Natural killer cell (primary cell): ENCODE measurements around the gene PCSK9. TPM values are rescaled to one million over a fixed set of nuclear protein-coding genes. Genes with fewer than 3 reads are reported as not detected.

ENCODE experiments used
- ATAC-seq, 3 donors: fragments of 150-1000 bp in 2 of 3; fragments of 200-7000 bp in 1 of 3; cut with Tn5 transposase; 1 replicate in 1 of 3; 2 replicates in 2 of 3; pipeline ENCODE4 v1.10.0; 2021; ENCODE audit warnings: mild to moderate bottlenecking in 2 of 3, moderate library complexity in 2 of 3
- DNase-seq, 2 donors: peaks; one replicate each; pipeline versions ENCODE4 v3.0.0 to v3.0.0-alpha.2; 2013 to 2021; ENCODE audit warnings: mixed read lengths in 1 of 2
- H3K27ac ChIP-seq: one replicate; pipeline ENCODE4 v1.5.1; 2013; ENCODE audit warnings: mild to moderate bottlenecking, low read length
- H3K27me3 ChIP-seq: one replicate; pipeline ENCODE4 v1.6.1; 2013; ENCODE audit warnings: low read length; ENCODE audit not compliant: control insufficient read depth, insufficient read depth
- H3K36me3 ChIP-seq: one replicate; pipeline ENCODE4 v1.6.1; 2013; ENCODE audit warnings: low read length; ENCODE audit not compliant: control insufficient read depth, insufficient read depth
- H3K4me1 ChIP-seq: one replicate; pipeline ENCODE4 v1.6.1; 2013; ENCODE audit warnings: low read length; ENCODE audit not compliant: control insufficient read depth, insufficient read depth
- H3K4me3 ChIP-seq: one replicate; pipeline ENCODE4 v1.5.1; 2013; ENCODE audit warnings: low read length
- H3K9me3 ChIP-seq: one replicate; pipeline ENCODE4 v1.6.1; 2013; ENCODE audit warnings: low read length; ENCODE audit not compliant: control insufficient read depth, insufficient read depth
- H3K27ac Mint-ChIP-seq, 2 donors: one replicate each; pipeline ENCODE4 v1.8.0; 2022; ENCODE audit warnings: mild to moderate bottlenecking in 2 of 2, mixed read lengths in 2 of 2, moderate library complexity in 1 of 2
- H3K27me3 Mint-ChIP-seq, 2 donors: one replicate each; pipeline ENCODE4 v1.8.0; 2022; ENCODE audit warnings: low read depth in 2 of 2, mixed read lengths in 2 of 2
- H3K36me3 Mint-ChIP-seq: one replicate; pipeline ENCODE4 v1.8.0; 2022; ENCODE audit warnings: mixed read lengths
- H3K4me1 Mint-ChIP-seq, 2 donors: one replicate each; pipeline ENCODE4 v1.8.0; 2022; ENCODE audit warnings: mixed read lengths in 2 of 2
- H3K4me3 Mint-ChIP-seq: one replicate; pipeline ENCODE4 v1.8.0; 2022; ENCODE audit warnings: mild to moderate bottlenecking, moderate library complexity, mixed read lengths
- H3K9me3 Mint-ChIP-seq, 2 donors: one replicate each; pipeline ENCODE4 v1.8.0; 2022; ENCODE audit warnings: mixed read lengths in 2 of 2
- CTCF ChIP-seq: fragments of 200-600 bp; IDR thresholded peaks from one replicate; pipeline ENCODE4 v1.8.0; 2022; ENCODE audit warnings: antibody characterized with exemption
- WGBS: methylation state at CpG from one replicate; pipeline ENCODE4 v1.1.7; 2013; ENCODE audit warnings: missing lambda C conversion rate; ENCODE audit not compliant: insufficient coverage; 5-methylcytosine and 5-hydroxymethylcytosine counted together
- intact Hi-C: fragments of 100-400 bp; cut with micrococcal nuclease; formaldehyde crosslinking; loops from one replicate; pipeline ENCODE4 v1.14.2; 2022
- total RNA-seq, 4 donors: library from RNA; stranded (reverse); fragments of 120-200 nt in 1 of 4; gene quantifications; one replicate each; pipeline versions ENCODE4 v1.2.3 to v1.2.4, GENCODE V29; 2013 to 2022

Gene PCSK9
- total RNA-seq, 3 donors from 2014 or later (not counting 1 experiment from before 2014, with no cell fraction given), result not detected

DNA sequence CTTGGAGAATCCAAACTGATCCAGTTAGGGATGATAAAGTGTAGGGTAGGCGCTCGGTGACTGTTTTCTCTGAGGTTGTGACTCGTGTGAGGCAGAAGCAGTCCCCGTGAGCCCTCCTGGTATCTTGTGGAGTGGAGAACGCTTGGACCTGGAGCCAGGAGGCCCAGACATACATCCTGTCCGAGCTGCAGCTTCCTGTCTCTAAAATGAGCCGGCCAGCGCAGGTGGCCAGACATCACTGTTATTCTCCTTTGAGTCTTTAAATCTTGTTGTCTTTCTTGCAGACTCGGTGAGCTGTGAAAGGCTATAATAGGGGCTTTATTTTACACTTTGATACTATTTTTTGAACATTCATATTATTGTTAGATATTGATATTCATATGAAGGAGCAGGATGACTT lies 12.3 kb downstream of the PCSK9 start:
- Mint-ChIP-seq H3K36me3 (no peaks in the 10 kb centered on the region), H3K4me1 (no peaks in the 10 kb centered on the region), H3K9me3 (no peaks in the 10 kb centered on the region), H3K4me3 (no peak overlapping the region), H3K27me3 (no peaks in the 10 kb centered on the region), H3K27ac (no peak overlapping the region)
- H3K9me3 ChIP-seq, result no peaks in the 10 kb centered on the region
- no peaks in the 10 kb centered on the region for H3K27me3 ChIP-seq
- no peak for DNase-seq
- ATAC-seq, result no peak
- no peaks in the 10 kb centered on the region for H3K36me3 ChIP-seq
- intact Hi-C loops, result no loop called here
- WGBS, result 63% methylated on average over 8 of the region's 9 CpGs
- H3K4me3 ChIP-seq, result no peak overlapping the region
- H3K4me1 ChIP-seq, result no peaks in the 10 kb centered on the region
- no peak overlapping the region for H3K27ac ChIP-seq
- no peak for TF ChIP-seq CTCF

- Mint-ChIP-seq H3K27me3 (no peaks in the 10 kb centered on the region), H3K9me3 (no peaks in the 10 kb centered on the region), H3K4me3 (no peak overlapping the region), H3K36me3 (no peaks in the 10 kb centered on the region), H3K27ac (no peak overlapping the region), H3K4me1 (no peaks in the 10 kb centered on the region)
- H3K9me3 ChIP-seq, result no peaks in the 10 kb centered on the region
- H3K4me1 ChIP-seq, result no peaks in the 10 kb centered on the region
- TF ChIP-seq CTCF, result no peak
- no peaks in the 10 kb centered on the region for H3K27me3 ChIP-seq
- no peak overlapping the region for H3K27ac ChIP-seq
- no peak overlapping the region for H3K4me3 ChIP-seq
- no peaks in the 10 kb centered on the region for H3K36me3 ChIP-seq
- 93% methylated on average over 26 of the region's 29 CpGs for WGBS
- DNase-seq, result no peak
- no peak for ATAC-seq
- intact Hi-C loops, result no loop called here
Measured at GRCh38 chr1:55052221-55053142, 13.1 kb downstream of the PCSK9 start.

DNA sequence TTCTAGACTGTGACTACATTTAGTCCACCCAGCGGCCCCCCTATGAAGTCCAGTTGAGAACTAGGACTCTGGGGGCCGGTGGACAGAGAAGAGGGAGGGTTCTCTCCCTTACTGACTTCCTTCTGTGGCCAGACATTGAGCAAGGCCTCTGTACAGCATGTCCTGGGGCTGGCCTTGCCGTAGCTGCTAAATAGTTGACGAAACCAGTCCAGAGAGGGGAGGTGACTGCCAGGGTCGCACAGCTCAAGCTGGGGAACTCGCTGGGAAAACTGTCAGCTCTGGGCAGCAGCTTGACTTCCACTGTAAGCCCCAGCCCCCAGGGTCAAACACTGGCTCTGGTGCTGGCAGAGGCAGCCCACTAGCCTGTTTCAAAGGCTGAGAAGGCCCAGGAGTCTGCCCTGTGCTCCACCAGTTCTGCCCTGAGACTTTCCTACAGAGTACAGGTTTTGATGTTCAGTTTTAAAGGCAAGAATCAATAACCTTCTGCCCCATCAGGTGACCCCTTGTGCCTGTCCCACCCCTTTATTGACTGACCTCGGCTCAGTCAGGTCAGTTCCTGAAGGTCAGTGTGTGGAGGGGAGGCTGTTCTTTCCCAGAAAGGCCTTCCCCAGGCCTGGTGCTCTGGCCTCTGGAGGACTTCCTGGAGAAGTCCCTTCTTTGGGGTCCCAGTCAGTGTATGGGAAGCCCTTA lies 14.1 kb downstream of the PCSK9 start:
- no peak overlapping the region for H3K4me3 Mint-ChIP-seq
- H3K36me3 ChIP-seq, result no peaks in the 10 kb centered on the region
- no peaks in the 10 kb centered on the region for H3K27me3 Mint-ChIP-seq
- TF ChIP-seq CTCF, result no peak
- H3K9me3 ChIP-seq, result no peaks in the 10 kb centered on the region
- no peaks in the 10 kb centered on the region for H3K9me3 Mint-ChIP-seq
- H3K27me3 ChIP-seq, result no peaks in the 10 kb centered on the region
- no peaks in the 10 kb centered on the region for H3K4me1 ChIP-seq
- no peaks in the 10 kb centered on the region for H3K36me3 Mint-ChIP-seq
- H3K4me3 ChIP-seq, result no peak overlapping the region
- DNase-seq, result no peak
- 54% methylated on average over 7 of the region's 7 CpGs for WGBS
- no peak overlapping the region for H3K27ac ChIP-seq
- intact Hi-C loops, result no loop called here
- H3K27ac Mint-ChIP-seq, result no peak overlapping the region
- H3K4me1 Mint-ChIP-seq, result no peaks in the 10 kb centered on the region
- ATAC-seq, result no peak
